CD4-positive, CD25-positive, alpha-beta regulatory T cell (primary cell): Measurements from ENCODE around the gene PHKA1. TPM values are rescaled to one million over a fixed set of nuclear protein-coding genes. Genes with fewer than 3 reads are reported as not detected.

Source experiments
- ATAC-seq, 2 donors: fragments of 150-1000 bp; cut with Tn5 transposase; one replicate each; pipeline ENCODE4 v1.10.0; 2021; ENCODE audit warnings: low read depth in 2 of 2, moderate number of reproducible peaks in 2 of 2, moderate library complexity in 1 of 2
- DNase-seq, 3 donors: peaks; one replicate each; pipeline versions ENCODE4 v3.0.0 to v3.0.0-alpha.2; 2012 to 2022; ENCODE audit warnings: mixed read lengths in 1 of 3
- H3K27ac ChIP-seq: one replicate; pipeline ENCODE4 v1.7.0; 2013; ENCODE audit warnings: mild to moderate bottlenecking, low read length; ENCODE audit not compliant: insufficient read depth, poor library complexity, severe bottlenecking
- H3K27me3 ChIP-seq: one replicate; pipeline ENCODE4 v1.7.0; 2013; ENCODE audit warnings: low read length; ENCODE audit not compliant: control insufficient read depth, insufficient read depth
- H3K36me3 ChIP-seq: one replicate; pipeline ENCODE4 v1.7.0; 2013; ENCODE audit warnings: mild to moderate bottlenecking, low read length, moderate library complexity; ENCODE audit not compliant: control insufficient read depth, insufficient read depth
- H3K4me1 ChIP-seq: 2 replicates; pipeline ENCODE4 v1.7.0; 2013; ENCODE audit warnings: mild to moderate bottlenecking, low read length; ENCODE audit not compliant: insufficient read depth, control insufficient read depth, poor library complexity, severe bottlenecking
- H3K4me3 ChIP-seq: one replicate; pipeline ENCODE4 v1.7.0; 2013; ENCODE audit warnings: low read depth, mild to moderate bottlenecking, low read length, moderate library complexity
- H3K9me3 ChIP-seq, 2 experiments: 1 replicate in 1 of 2; 2 replicates in 1 of 2; pipeline ENCODE4 v1.7.0; 2013; ENCODE audit warnings: low read length in 2 of 2, mild to moderate bottlenecking in 1 of 2, moderate library complexity in 1 of 2; ENCODE audit not compliant: control insufficient read depth in 2 of 2
- H3K27ac Mint-ChIP-seq, 3 donors: one replicate each; pipeline ENCODE4 v1.8.0; 2020 to 2022; ENCODE audit warnings: mild to moderate bottlenecking in 3 of 3, mixed read lengths in 3 of 3, moderate library complexity in 2 of 3
- H3K27me3 Mint-ChIP-seq: one replicate; pipeline ENCODE4 v1.8.0; 2022; ENCODE audit warnings: mild to moderate bottlenecking, mixed read lengths
- H3K36me3 Mint-ChIP-seq: one replicate; pipeline ENCODE4 v1.8.0; 2020; ENCODE audit warnings: mixed read lengths
- H3K4me1 Mint-ChIP-seq, 4 donors: one replicate each; pipeline ENCODE4 v1.8.0; 2020 to 2022; ENCODE audit warnings: mixed read lengths in 4 of 4, mild to moderate bottlenecking in 1 of 4
- H3K4me3 Mint-ChIP-seq, 4 donors: one replicate each; pipeline ENCODE4 v1.8.0; 2020 to 2022; ENCODE audit warnings: mild to moderate bottlenecking in 4 of 4, mixed read lengths in 4 of 4, moderate library complexity in 3 of 4
- H3K9me3 Mint-ChIP-seq, 7 donors: one replicate each; pipeline ENCODE4 v1.8.0; 2020 to 2022; ENCODE audit warnings: mixed read lengths in 7 of 7, mild to moderate bottlenecking in 3 of 7, moderate library complexity in 2 of 7
- polyA plus RNA-seq, 4 donors: library from polyadenylated mRNA; unstranded; fragments of 300-500 nt; fragmentation: Illumina TruSeq; gene quantifications; one replicate each; pipeline ENCODE4 v1.2.3, GENCODE V29; 2021
- total RNA-seq: library from RNA; stranded (reverse); gene quantifications from one replicate; pipeline ENCODE4 v1.2.3, GENCODE V29; 2022

PHKA1 gene
- total and polyA plus RNA-seq, 5 donors from 2014 or later = 0.08 to 0.30 TPM; not detected in 3

- peaks cover 0 to 1% (median 0%) of the 10 kb centered on the region in 7 donors for H3K9me3 Mint-ChIP-seq
- no peak overlapping the region for H3K27ac Mint-ChIP-seq
- no peak for ATAC-seq
- no peak overlapping the region for H3K27ac ChIP-seq
- H3K4me1 Mint-ChIP-seq = no peaks in the 10 kb centered on the region
- H3K36me3 ChIP-seq = no peaks in the 10 kb centered on the region
- H3K36me3 Mint-ChIP-seq = no peaks in the 10 kb centered on the region
- DNase-seq = no peak
- H3K4me3 Mint-ChIP-seq = no peak overlapping the region
- H3K27me3 ChIP-seq = no peaks in the 10 kb centered on the region
- peaks cover 5% of the 10 kb centered on the region for H3K27me3 Mint-ChIP-seq
- H3K4me1 ChIP-seq = no peaks in the 10 kb centered on the region
- no peak overlapping the region for H3K4me3 ChIP-seq
- H3K9me3 ChIP-seq = no peaks in the 10 kb centered on the region
These were observed 83.9 kb downstream of the PHKA1 start for GRCh38 chrX:72630185-72630584.

GRCh38 chrX:72624194-72624593, 89.9 kb downstream of the PHKA1 start:
- Histone ChIP-seq H3K4me1 (no peaks in the 10 kb centered on the region), H3K4me3 (no peak overlapping the region), H3K36me3 (no peaks in the 10 kb centered on the region), H3K9me3 (no peaks in the 10 kb centered on the region), H3K27me3 (no peaks in the 10 kb centered on the region), H3K27ac (no peak overlapping the region)
- no peaks in the 10 kb centered on the region for H3K27me3 Mint-ChIP-seq
- no peak for DNase-seq
- H3K36me3 Mint-ChIP-seq = no peaks in the 10 kb centered on the region
- no peak overlapping the region for H3K4me3 Mint-ChIP-seq
- no peak overlapping the region for H3K27ac Mint-ChIP-seq
- H3K4me1 Mint-ChIP-seq = peaks cover 0 to 14% (median 6%) of the 10 kb centered on the region in 4 donors
- peaks cover 0 to 9% (median 0%) of the 10 kb centered on the region in 7 donors for H3K9me3 Mint-ChIP-seq
- ATAC-seq = no peak

GRCh38 chrX:72621625-72622485, 92.3 kb downstream of the PHKA1 start:
- DNase-seq (peak in 1 of 3 donors; percentile 48), ATAC-seq (no peak)
- Mint-ChIP-seq H3K4me1 (peaks cover 0 to 14% (median 6%) of the 10 kb centered on the region in 4 donors), H3K36me3 (no peaks in the 10 kb centered on the region), H3K9me3 (peaks cover 0 to 9% (median 0%) of the 10 kb centered on the region in 7 donors), H3K4me3 (peak overlapping the region in 1 of 4 donors; percentile 38), H3K27ac (no peak overlapping the region), H3K27me3 (no peaks in the 10 kb centered on the region)
- Histone ChIP-seq H3K27me3 (no peaks in the 10 kb centered on the region), H3K36me3 (no peaks in the 10 kb centered on the region), H3K4me1 (no peaks in the 10 kb centered on the region), H3K9me3 (no peaks in the 10 kb centered on the region), H3K27ac (no peak overlapping the region), H3K4me3 (no peak overlapping the region)

GRCh38 chrX:72621163-72621562, 92.9 kb downstream of the PHKA1 start:
- H3K27me3 Mint-ChIP-seq = no peaks in the 10 kb centered on the region
- ATAC-seq (no peak), DNase-seq (no peak)
- H3K36me3 Mint-ChIP-seq = no peaks in the 10 kb centered on the region
- Histone ChIP-seq H3K27ac (no peak overlapping the region), H3K27me3 (no peaks in the 10 kb centered on the region), H3K9me3 (no peaks in the 10 kb centered on the region), H3K36me3 (no peaks in the 10 kb centered on the region), H3K4me3 (no peak overlapping the region), H3K4me1 (no peaks in the 10 kb centered on the region)
- H3K27ac Mint-ChIP-seq = peak overlapping the region in 2 of 3 donors; percentile 0 to 44
- H3K4me1 Mint-ChIP-seq = peaks cover 0 to 14% (median 6%) of the 10 kb centered on the region in 4 donors
- H3K4me3 Mint-ChIP-seq = peak overlapping the region in 1 of 4 donors; percentile 38
- H3K9me3 Mint-ChIP-seq = peaks cover 0 to 9% (median 0%) of the 10 kb centered on the region in 7 donors

GRCh38 chrX:72620550-72621145, 93.5 kb downstream of the PHKA1 start:
- H3K9me3 Mint-ChIP-seq = peaks cover 0 to 9% (median 0%) of the 10 kb centered on the region in 7 donors
- no peaks in the 10 kb centered on the region for H3K27me3 Mint-ChIP-seq
- ATAC-seq (peak; percentile 42 to 65), DNase-seq (peak in 1 of 3 donors; percentile 23)
- no peaks in the 10 kb centered on the region for H3K9me3 ChIP-seq
- peak overlapping the region; percentile 0 to 49 (median 44) for H3K27ac Mint-ChIP-seq
- H3K36me3 Mint-ChIP-seq = no peaks in the 10 kb centered on the region
- no peaks in the 10 kb centered on the region for H3K27me3 ChIP-seq
- H3K27ac ChIP-seq = no peak overlapping the region
- H3K4me1 ChIP-seq = no peaks in the 10 kb centered on the region
- H3K4me1 Mint-ChIP-seq = peaks cover 0 to 14% (median 6%) of the 10 kb centered on the region in 4 donors
- H3K4me3 ChIP-seq = peak overlapping the region; percentile 48
- no peaks in the 10 kb centered on the region for H3K36me3 ChIP-seq
- H3K4me3 Mint-ChIP-seq = peak overlapping the region in 3 of 4 donors; percentile 29 to 64 (median 56)

GRCh38 chrX:72609313-72609712, 104.8 kb downstream of the PHKA1 start:
- no peaks in the 10 kb centered on the region for H3K4me1 Mint-ChIP-seq
- H3K9me3 Mint-ChIP-seq = no peaks in the 10 kb centered on the region
- H3K9me3 ChIP-seq = no peaks in the 10 kb centered on the region
- H3K4me1 ChIP-seq = no peaks in the 10 kb centered on the region
- no peak overlapping the region for H3K27ac ChIP-seq
- no peak overlapping the region for H3K4me3 Mint-ChIP-seq
- no peaks in the 10 kb centered on the region for H3K36me3 ChIP-seq
- no peak overlapping the region for H3K27ac Mint-ChIP-seq
- no peaks in the 10 kb centered on the region for H3K36me3 Mint-ChIP-seq
- no peaks in the 10 kb centered on the region for H3K27me3 ChIP-seq
- DNase-seq (peak in 1 of 3 donors; percentile 2), ATAC-seq (no peak)
- H3K4me3 ChIP-seq = no peak overlapping the region
- H3K27me3 Mint-ChIP-seq = no peaks in the 10 kb centered on the region

- Histone ChIP-seq H3K27me3 (no peaks in the 10 kb centered on the region), H3K4me3 (no peak overlapping the region), H3K4me1 (no peaks in the 10 kb centered on the region), H3K9me3 (no peaks in the 10 kb centered on the region), H3K36me3 (no peaks in the 10 kb centered on the region), H3K27ac (no peak overlapping the region)
- Mint-ChIP-seq H3K36me3 (no peaks in the 10 kb centered on the region), H3K4me1 (no peaks in the 10 kb centered on the region), H3K27ac (no peak overlapping the region), H3K4me3 (no peak overlapping the region), H3K27me3 (no peaks in the 10 kb centered on the region), H3K9me3 (peaks cover 0 to 2% (median 0%) of the 10 kb centered on the region in 7 donors)
- ATAC-seq (no peak), DNase-seq (no peak)
These were observed 109.4 kb downstream of the PHKA1 start for GRCh38 chrX:72604705-72605104.
